PFSK-1 (cell line): ENCODE results near the gene ADAM12.

ENCODE experiments used
- POLR2AphosphoS5 ChIP-seq: IDR thresholded peaks from 2 replicates; pipeline ENCODE4 v1.6.1; 2012; ENCODE audit warnings: low read depth, mild to moderate bottlenecking, control low read depth, low read length, moderate library complexity
- REST ChIP-seq, 2 experiments: IDR thresholded peaks; 2 replicates each; pipeline versions ENCODE4 v1.6.1 to v1.8.0; 2011 to 2012; ENCODE audit warnings: low read depth in 2 of 2, low read length in 2 of 2, control low read depth in 1 of 2, inconsistent platforms in 1 of 2, mild to moderate bottlenecking in 1 of 2, moderate library complexity in 1 of 2; ENCODE audit not compliant: insufficient read depth in 1 of 2
- SIN3A ChIP-seq: IDR thresholded peaks from 2 replicates; pipeline ENCODE4 v1.6.1; 2012; ENCODE audit warnings: mild to moderate bottlenecking, low read length, moderate library complexity, borderline replicate concordance; ENCODE audit not compliant: insufficient read depth
- TAF1 ChIP-seq: IDR thresholded peaks from 2 replicates; pipeline ENCODE4 v1.6.1; 2012; ENCODE audit warnings: low read length, control low read depth, borderline replicate concordance; ENCODE audit not compliant: insufficient read depth

- no peak for TF ChIP-seq POLR2AphosphoS5
- TF ChIP-seq TAF1: no peak
- TF ChIP-seq SIN3A: no peak
- TF ChIP-seq REST (IDR thresholded peaks at IDR 0.05; ENCODE audit: insufficient read depth in 1 of 2, low read depth in 2 of 2, low read length in 2 of 2): no peak
These were observed 21.5 kb upstream of the ADAM12 start for GRCh38 chr10:126409821-126410220.
